Renal pelvis (tissue), 4 donors: ENCODE data around the gene LIPH. TPM values are rescaled to one million over a fixed set of nuclear protein-coding genes. Genes with fewer than 3 reads are reported as not detected.

Experiments
- DNase-seq: peaks from one replicate; pipeline ENCODE4 v3.0.0-alpha.2; 2013
- polyA plus RNA-seq, 3 donors: library from polyadenylated mRNA; unstranded; fragments of 120-200 nt; gene quantifications; one replicate each; pipeline ENCODE4 v1.2.1, GENCODE V29; 2013; ENCODE audit not compliant: insufficient read length in 3 of 3

Gene LIPH
- polyA plus RNA-seq, 3 donors: 0.75 to 3.6 (median 1.3) TPM

GRCh38 chr3:185549122-185549521 is 3.3 kb downstream of the LIPH start:
- no peak for DNase-seq

DNA sequence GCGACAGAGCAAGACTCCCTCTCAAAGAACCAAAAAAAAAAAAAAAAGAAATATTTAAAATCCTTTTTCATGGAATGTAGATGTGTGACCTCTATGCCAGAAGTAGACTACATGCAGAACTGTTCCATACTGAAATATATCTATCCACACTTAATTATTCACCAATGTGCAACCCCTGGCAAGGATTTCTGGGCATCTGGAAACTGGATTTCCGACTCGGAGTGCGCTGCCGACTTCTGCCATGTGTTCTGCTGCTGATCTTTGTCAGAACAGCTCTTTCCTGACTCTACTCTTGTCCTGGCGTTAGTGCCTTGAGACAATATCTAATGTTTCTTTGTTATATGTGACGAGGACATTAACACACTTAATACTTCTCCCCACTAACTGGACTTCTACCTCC is 11.7 kb downstream of the LIPH start:
- DNase-seq: no peak

- DNase-seq: no peak
Observed at GRCh38 chr3:185539934-185540333, 12.5 kb downstream of the LIPH start.

GRCh38 chr3:185537369-185537970 is 14.9 kb downstream of the LIPH start:
- DNase-seq: peak; percentile 48

DNA sequence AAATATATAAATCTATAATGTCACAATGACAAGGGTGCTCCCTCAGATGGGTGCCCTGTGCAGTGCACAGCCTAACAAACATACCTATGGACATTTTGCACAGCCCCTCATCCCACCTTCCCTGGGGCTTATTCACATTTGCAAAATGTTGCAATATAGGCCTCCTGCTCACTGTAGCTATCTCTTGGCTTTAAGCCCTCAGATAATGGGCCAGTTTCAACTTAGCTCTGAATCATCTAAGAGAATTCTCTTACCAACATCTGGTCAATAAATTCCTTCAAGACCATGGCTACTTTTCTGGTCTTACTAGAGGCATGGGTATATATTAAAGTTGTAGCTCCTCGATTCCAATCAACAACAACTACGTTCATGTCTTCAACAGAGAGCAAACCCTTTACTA is 17.9 kb downstream of the LIPH start:
- no peak for DNase-seq

DNA sequence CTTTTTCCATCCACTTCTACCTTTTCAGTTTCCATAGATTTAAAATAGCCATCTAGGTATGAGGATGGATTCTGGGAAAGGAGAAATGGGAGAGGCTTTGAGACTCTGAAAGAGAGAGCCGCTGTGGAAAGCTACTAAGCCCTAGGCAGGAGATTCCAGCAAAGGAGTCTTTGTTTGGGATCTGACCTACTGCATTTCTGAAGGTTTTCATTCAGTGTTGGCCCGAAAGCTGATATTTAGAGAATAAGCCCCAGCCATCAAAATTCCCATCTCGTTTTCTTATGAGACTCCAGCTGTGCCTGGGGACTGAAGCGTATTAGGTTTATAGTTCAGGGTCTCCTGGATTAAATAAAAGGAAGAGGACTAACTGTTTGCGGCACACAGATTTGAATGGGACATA is 19.5 kb downstream of the LIPH start:
- DNase-seq: no peak

GRCh38 chr3:185530856-185531255 is 21.5 kb downstream of the LIPH start:
- no peak for DNase-seq

GRCh38 chr3:185528532-185528931 is 23.9 kb downstream of the LIPH start:
- DNase-seq: no peak

DNA sequence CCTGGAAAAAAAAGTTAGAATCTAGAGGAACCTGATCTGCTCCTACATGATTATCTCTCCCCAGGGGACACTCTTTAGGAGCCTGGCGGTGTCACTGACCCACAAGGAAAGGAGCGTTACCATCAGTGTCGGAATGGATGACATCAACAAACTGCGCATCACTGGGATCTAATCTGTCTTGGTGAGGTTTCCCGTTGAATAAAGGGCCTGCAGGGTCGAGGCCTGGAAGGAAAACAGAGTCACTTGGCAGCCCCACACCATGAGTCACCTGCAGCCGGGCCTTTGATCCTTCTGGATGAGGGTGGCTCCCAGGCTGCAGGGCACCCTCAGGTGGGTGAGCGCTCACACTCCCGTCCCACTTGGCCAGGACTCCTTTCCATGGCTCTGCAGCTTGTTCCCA is 25.0 kb downstream of the LIPH start:
- no peak for DNase-seq

GRCh38 chr3:185526349-185526951 is 25.9 kb downstream of the LIPH start:
- no peak for DNase-seq

DNA sequence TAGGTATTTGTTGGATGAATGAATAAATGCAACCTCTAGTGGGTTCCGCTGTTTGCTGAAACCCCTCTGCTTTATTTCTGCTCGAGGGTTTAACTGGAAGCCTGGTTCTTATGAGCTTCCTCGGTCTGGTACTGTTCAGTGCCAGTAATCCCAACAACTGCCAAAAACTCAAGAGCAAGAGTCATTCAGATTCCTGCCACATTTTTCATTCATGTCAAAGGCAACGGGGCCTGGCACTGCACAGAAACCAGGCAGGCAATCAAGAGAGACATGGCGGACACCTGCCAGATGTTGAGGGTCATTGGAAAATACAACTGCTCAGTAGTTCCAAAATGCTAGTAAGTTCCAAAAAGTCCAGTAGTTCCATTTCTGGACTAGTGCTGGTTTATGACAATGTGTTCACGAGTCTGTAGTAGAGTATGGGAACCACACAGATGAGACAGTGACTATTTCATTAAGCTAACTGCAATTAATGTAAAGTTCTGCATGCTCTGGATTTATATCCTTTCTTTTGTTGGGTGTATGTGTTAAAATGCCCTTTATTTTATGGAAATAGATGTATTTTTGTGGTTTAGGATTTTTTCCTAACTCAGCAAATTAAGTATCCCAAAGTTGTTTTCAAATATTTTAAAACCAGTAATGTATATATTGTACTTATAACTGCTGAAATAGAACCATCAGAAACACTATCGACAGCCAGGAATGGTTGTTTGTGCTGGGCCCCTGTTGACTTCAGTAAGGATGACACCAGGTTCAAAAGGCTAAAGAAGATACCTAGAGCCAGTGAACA is 30.8 kb downstream of the LIPH start:
- DNase-seq: no peak

DNA sequence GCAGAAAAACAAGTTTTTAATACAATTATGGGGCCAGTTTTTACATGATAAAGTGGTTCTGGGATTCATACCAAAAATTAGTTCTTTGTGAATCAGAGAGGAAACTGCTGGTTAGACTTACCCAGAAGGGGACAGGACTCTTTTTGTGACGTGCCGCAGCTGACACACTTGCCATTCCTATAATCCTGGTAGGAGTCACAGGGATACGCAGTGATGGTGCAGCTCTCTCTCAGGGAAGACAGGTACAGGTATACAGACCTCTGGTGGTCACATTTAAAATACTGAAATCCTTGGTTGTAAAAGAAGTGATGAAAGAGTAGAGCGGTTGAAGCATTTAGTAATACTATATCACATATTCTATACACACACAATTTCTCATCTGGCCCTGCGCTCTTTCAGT is 33.4 kb downstream of the LIPH start:
- no peak for DNase-seq

- DNase-seq: no peak
Observed at GRCh38 chr3:185517387-185518130, 34.8 kb downstream of the LIPH start.

DNA sequence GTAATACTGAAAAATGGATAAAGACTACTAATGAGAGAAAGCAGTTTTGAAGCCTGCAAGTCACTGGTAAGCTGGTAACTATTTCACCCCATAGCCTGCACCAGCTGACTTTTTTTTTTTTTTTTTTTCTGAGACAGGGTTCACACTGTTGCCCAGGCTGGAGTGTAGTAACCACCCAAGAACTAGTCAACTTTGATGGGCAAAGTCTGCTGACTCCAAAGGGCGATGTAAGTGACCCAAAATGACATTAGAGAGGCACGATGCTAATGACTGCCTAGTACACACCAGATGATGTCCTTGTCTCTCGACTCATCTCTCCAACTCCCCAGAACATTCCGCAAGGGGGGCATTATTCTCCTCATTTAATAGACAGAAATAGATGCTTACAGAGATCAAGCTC is 40.7 kb downstream of the LIPH start:
- DNase-seq: no peak

DNA sequence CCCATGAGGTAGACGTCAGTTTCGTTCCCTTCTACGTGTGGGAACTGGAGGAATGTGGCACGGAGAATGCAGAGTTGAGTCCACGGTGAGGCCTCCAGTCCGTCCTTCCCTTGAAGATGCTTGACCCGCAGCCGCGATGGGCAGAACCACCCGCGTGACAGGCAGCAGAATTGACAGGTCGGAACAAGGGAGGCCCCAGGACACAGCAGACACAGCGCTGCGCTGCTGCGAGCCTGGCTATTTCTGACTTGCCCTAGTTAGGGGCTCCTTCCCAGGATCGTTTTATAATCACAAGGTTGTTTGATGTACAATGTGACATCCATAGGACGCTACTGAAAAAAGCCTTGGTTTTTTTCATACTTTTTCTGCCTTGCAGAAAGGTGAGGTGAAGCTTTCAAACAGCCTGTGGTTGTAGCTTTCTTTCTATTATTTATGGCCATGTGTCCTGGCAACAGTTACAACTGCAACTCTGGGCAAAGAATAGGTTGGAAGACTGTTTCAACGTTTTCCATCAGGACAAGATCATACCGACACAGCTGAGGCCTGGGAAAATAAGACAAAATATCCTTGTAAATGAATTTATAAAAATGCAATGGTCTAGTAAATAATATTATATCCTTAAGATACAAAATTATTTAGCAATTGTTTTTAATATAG is 43.9 kb downstream of the LIPH start:
- DNase-seq: no peak

DNA sequence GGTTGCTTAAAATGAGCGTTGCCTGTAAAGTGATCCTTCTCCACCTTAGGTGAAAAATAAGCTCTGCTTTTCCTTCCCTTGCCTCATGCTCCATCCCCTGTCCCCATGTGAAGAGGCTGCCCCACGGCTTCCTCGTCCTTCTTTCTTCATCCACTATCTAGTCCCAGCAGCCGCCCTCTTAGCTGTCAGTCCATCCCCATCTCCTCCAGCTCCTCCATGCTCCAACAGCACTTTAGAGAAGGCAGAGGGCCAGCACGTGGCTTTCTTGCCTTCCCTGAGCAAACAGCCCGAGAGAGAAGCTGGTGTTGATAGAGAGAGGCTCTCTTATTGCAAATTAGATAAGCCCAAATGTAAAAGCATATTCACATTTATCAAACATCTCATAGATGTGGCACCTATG is 44.5 kb downstream of the LIPH start:
- DNase-seq: no peak

DNA sequence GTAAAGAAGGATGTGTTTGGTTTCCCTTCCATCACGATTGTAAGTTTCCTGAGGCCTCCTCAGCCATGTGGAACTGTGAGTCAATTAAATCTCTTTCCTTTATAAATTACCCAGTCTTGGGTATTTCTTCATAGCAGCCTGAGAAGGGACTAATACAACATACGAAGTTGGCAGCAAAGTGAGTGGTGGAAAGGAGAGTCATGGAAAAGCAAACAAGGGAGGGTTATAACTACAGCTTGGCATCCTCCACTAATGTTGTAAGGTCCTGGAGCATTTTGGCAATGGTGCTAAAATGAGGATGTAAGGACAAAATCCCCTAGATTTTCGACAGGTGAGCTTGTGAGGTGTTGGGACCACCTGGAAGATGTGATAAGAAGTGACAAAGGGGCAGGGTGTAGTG is 47.8 kb downstream of the LIPH start:
- DNase-seq: no peak

DNA sequence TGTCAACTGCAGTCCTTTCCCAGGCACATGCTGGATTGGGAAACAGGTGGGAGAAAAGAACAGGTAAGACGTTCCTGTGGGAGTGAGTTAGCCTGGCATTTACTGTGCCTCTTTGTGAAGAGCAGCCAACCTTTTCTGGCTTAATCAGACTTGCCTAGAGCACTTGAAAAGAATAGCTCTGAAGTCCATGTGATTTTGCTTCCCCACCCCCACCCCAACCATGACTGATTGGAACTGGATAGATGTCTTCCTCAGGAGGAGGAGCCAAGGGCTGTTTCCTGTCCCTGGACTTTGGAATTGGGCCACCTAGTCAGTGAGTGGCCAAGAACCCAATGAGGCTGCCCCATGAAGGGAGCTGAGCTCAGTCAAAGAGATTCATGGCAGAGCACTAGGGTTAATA is 48.9 kb downstream of the LIPH start:
- DNase-seq: no peak

- no peak for DNase-seq
Observed at GRCh38 chr3:185502987-185503386, 49.4 kb downstream of the LIPH start.

- peak; percentile 90 for DNase-seq
Observed at GRCh38 chr3:185498503-185499396, 53.6 kb downstream of the LIPH start, which contains the start of gene TMEM41A. Gene TMEM41A, minus strand, starts transcription at chr3:185499035. Its CDS starts 74 bp downstream, at chr3:185498961.

- DNase-seq: no peak
Observed at GRCh38 chr3:185490241-185490640, 62.1 kb downstream of the LIPH start.
